Neural progenitor cell (in vitro differentiated cells): Measurements from ENCODE around the gene R3HDM2. TPM values are rescaled to one million over a fixed set of nuclear protein-coding genes. Genes with fewer than 3 reads are reported as not detected.
"Not testable (repeated sequence)": the region's sequence is repeated elsewhere in the genome, so short reads cannot be mapped to it uniquely, and the experiment has no call there.

Experiments used
- DNase-seq: peaks from one replicate; pipeline ENCODE4 v3.0.0-alpha.2; 2016; ENCODE audit warnings: low spot score
- H2AFZ ChIP-seq: fragments of 200-600 bp; sonication (generic); replicated peaks from 2 replicates; pipeline ENCODE4 v1.6.1; 2016; ENCODE audit warnings: antibody characterized with exemption
- H3F3A ChIP-seq: fragments of 200-600 bp; sonication (generic); 2 replicates; pipeline ENCODE4 v1.6.1; 2016; ENCODE audit warnings: antibody characterized with exemption, low read depth
- H3K27ac ChIP-seq: fragments of 200-600 bp; sonication (generic); 2 replicates; pipeline ENCODE4 v1.5.1; 2016; ENCODE audit warnings: mild to moderate bottlenecking
- H3K27me3 ChIP-seq: fragments of 200-600 bp; sonication (generic); 2 replicates; pipeline ENCODE4 v1.6.1; 2016; ENCODE audit warnings: mild to moderate bottlenecking, moderate library complexity
- H3K36me3 ChIP-seq: fragments of 200-600 bp; sonication (generic); 2 replicates; pipeline ENCODE4 v1.5.1; 2016
- H3K4me1 ChIP-seq: fragments of 200-600 bp; sonication (generic); 2 replicates; pipeline ENCODE4 v1.6.1; 2016; ENCODE audit warnings: mixed run types
- H3K4me2 ChIP-seq: fragments of 200-600 bp; sonication (generic); 2 replicates; pipeline ENCODE4 v1.6.1; 2016
- H3K4me3 ChIP-seq: fragments of 200-600 bp; sonication (generic); 2 replicates; pipeline ENCODE4 v1.5.1; 2016
- H3K79me2 ChIP-seq: fragments of 200-600 bp; sonication (generic); 2 replicates; pipeline ENCODE4 v1.6.1; 2016; ENCODE audit warnings: low read depth
- H3K9ac ChIP-seq: fragments of 200-600 bp; sonication (generic); 2 replicates; pipeline ENCODE4 v1.6.1; 2016
- H3K9me3 ChIP-seq: fragments of 200-600 bp; sonication (generic); 2 replicates; pipeline ENCODE4 v1.5.1; 2016; ENCODE audit warnings: low read depth
- H4K20me1 ChIP-seq: fragments of 200-600 bp; sonication (generic); 2 replicates; pipeline ENCODE4 v1.6.1; 2016; ENCODE audit warnings: low read depth
- H3K27ac Mint-ChIP-seq: 3 replicates; pipeline ENCODE4 v1.8.0; 2021; ENCODE audit warnings: mixed read lengths
- H3K27me3 Mint-ChIP-seq: 2 replicates; pipeline ENCODE4 v1.8.0; 2022; ENCODE audit warnings: low read depth, mild to moderate bottlenecking, inconsistent platforms, moderate library complexity, mixed read lengths; ENCODE audit not compliant: insufficient read depth
- H3K36me3 Mint-ChIP-seq: 3 replicates; pipeline ENCODE4 v1.8.0; 2021; ENCODE audit warnings: mixed read lengths
- H3K4me1 Mint-ChIP-seq: 3 replicates; pipeline ENCODE4 v1.8.0; 2021; ENCODE audit warnings: mixed read lengths
- H3K4me3 Mint-ChIP-seq: 3 replicates; pipeline ENCODE4 v1.8.0; 2021; ENCODE audit warnings: mild to moderate bottlenecking, moderate library complexity, mixed read lengths
- H3K9me3 Mint-ChIP-seq: 3 replicates; pipeline ENCODE4 v1.8.0; 2020; ENCODE audit warnings: mixed read lengths
- EZH2 ChIP-seq: fragments of 200-600 bp; sonication (generic); IDR thresholded peaks from 2 replicates; pipeline ENCODE4 v1.6.1; 2017; ENCODE audit warnings: antibody characterized with exemption, mild to moderate bottlenecking, moderate library complexity
- EZH2phosphoT487 ChIP-seq: fragments of 200-600 bp; sonication (generic); IDR thresholded peaks from 2 replicates; pipeline ENCODE4 v1.6.1; 2017; ENCODE audit warnings: antibody characterized with exemption
- total RNA-seq: library from RNA; depleted of rRNA; stranded (reverse); fragments of >200 nt; gene quantifications from 2 replicates; pipeline ENCODE4 v1.2.3, GENCODE V29; 2015; ENCODE audit warnings: low replicate concordance
- TF ChIP-seq, protein P1 (sequence below): fragments of 200-600 bp; sonication (generic); IDR thresholded peaks from 2 replicates; pipeline ENCODE4 v1.5.1; 2017; ENCODE audit warnings: antibody characterized with exemption, mild to moderate bottlenecking

The R3HDM2 gene
- total RNA-seq, 1 donor from 2014 or later: 40.0 TPM

- DNase-seq: no peak
- Mint-ChIP-seq H3K4me3 (no peak overlapping the region), H3K36me3 (peaks cover 16% of the 10 kb centered on the region), H3K27me3 (peaks cover 4% of the 10 kb centered on the region), H3K27ac (no peak overlapping the region), H3K4me1 (peaks cover 8% of the 10 kb centered on the region), H3K9me3 (no peaks in the 10 kb centered on the region)
- peaks cover 37% of the 10 kb centered on the region for H4K20me1 ChIP-seq
- TF ChIP-seq EZH2: no peak
- TF ChIP-seq, protein P1, sequence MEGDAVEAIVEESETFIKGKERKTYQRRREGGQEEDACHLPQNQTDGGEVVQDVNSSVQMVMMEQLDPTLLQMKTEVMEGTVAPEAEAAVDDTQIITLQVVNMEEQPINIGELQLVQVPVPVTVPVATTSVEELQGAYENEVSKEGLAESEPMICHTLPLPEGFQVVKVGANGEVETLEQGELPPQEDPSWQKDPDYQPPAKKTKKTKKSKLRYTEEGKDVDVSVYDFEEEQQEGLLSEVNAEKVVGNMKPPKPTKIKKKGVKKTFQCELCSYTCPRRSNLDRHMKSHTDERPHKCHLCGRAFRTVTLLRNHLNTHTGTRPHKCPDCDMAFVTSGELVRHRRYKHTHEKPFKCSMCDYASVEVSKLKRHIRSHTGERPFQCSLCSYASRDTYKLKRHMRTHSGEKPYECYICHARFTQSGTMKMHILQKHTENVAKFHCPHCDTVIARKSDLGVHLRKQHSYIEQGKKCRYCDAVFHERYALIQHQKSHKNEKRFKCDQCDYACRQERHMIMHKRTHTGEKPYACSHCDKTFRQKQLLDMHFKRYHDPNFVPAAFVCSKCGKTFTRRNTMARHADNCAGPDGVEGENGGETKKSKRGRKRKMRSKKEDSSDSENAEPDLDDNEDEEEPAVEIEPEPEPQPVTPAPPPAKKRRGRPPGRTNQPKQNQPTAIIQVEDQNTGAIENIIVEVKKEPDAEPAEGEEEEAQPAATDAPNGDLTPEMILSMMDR: no peak
- no peaks in the 10 kb centered on the region for H3K9me3 ChIP-seq
- no peaks in the 10 kb centered on the region for H3F3A ChIP-seq
- no peak overlapping the region for H3K4me3 ChIP-seq
- peaks cover 70% of the 10 kb centered on the region for H3K79me2 ChIP-seq
- H3K36me3 ChIP-seq: no peaks in the 10 kb centered on the region
- H3K27ac ChIP-seq: no peak overlapping the region
- no peak overlapping the region for H3K9ac ChIP-seq
- H2AFZ ChIP-seq: no peak overlapping the region
- no peaks in the 10 kb centered on the region for H3K27me3 ChIP-seq
- H3K4me2 ChIP-seq: no peak overlapping the region
- H3K4me1 ChIP-seq: peaks cover 7% of the 10 kb centered on the region
Observed at GRCh38 chr12:57416039-57416996, 14.5 kb downstream of the R3HDM2 start.

- Histone ChIP-seq H3K36me3 (no peaks in the 10 kb centered on the region), H3K4me3 (no peak overlapping the region), H3K27ac (no peak overlapping the region), H3K9me3 (no peaks in the 10 kb centered on the region), H3K4me2 (no peak overlapping the region), H3K27me3 (no peaks in the 10 kb centered on the region), H2AFZ (no peak overlapping the region), H3K4me1 (peaks cover 7% of the 10 kb centered on the region), H3K9ac (no peak overlapping the region), H3F3A (no peaks in the 10 kb centered on the region), H3K79me2 (peaks cover 60% of the 10 kb centered on the region), H4K20me1 (peaks cover 32% of the 10 kb centered on the region)
- Mint-ChIP-seq H3K27me3 (peaks cover 4% of the 10 kb centered on the region), H3K9me3 (no peaks in the 10 kb centered on the region), H3K27ac (no peak overlapping the region), H3K4me3 (no peak overlapping the region), H3K36me3 (peaks cover 16% of the 10 kb centered on the region), H3K4me1 (peaks cover 8% of the 10 kb centered on the region)
- TF ChIP-seq EZH2phosphoT487: no peak
- no peak for TF ChIP-seq EZH2
- TF ChIP-seq, protein P1: no peak
- DNase-seq: no peak
Observed at GRCh38 chr12:57415088-57415487, 15.8 kb downstream of the R3HDM2 start.

- DNase-seq, H3K27ac Mint-ChIP-seq, H3K4me3 ChIP-seq, H3K4me1 Mint-ChIP-seq, H3F3A ChIP-seq, H3K36me3 Mint-ChIP-seq, H3K27ac ChIP-seq, H2AFZ ChIP-seq, H3K9ac ChIP-seq, H3K27me3 Mint-ChIP-seq, H3K27me3 ChIP-seq, H3K4me3 Mint-ChIP-seq, H3K9me3 ChIP-seq, H3K4me1 ChIP-seq, H3K36me3 ChIP-seq, H3K9me3 Mint-ChIP-seq, H3K4me2 ChIP-seq: not testable (repeated sequence)
- Histone ChIP-seq H3K79me2 (peaks cover 66% of the 10 kb centered on the region), H4K20me1 (peaks cover 34% of the 10 kb centered on the region)
Observed at GRCh38 chr12:57414160-57414559, 16.7 kb downstream of the R3HDM2 start.

DNA sequence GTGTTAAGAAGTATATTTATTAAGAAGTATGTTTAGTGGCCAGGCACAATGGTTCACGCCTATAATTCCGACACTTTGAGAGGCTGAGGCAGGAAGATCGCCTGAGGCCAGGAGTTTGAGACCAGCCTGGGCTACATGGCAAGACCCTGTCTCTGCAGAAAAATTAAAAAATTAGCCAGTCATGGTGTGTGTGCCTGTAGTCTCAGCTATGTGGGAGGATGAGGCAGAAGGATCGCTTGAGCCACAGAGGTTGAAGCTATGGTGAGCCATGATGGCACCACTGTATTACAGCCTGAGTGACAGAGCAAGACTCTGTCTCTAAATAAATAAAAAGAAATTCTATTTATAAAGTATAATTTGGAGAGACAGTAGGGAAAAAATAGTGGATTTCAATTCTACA lies 20.3 kb downstream of the R3HDM2 start:
- TF ChIP-seq, protein P1: no peak
- TF ChIP-seq EZH2: no peak
- TF ChIP-seq EZH2phosphoT487: no peak
- peaks cover 11% of the 10 kb centered on the region for H3K36me3 Mint-ChIP-seq
- H3K4me3 ChIP-seq: no peak overlapping the region
- H3K27ac Mint-ChIP-seq: no peak overlapping the region
- no peaks in the 10 kb centered on the region for H3K27me3 ChIP-seq
- no peak overlapping the region for H3K27ac ChIP-seq
- H3K4me1 Mint-ChIP-seq: peaks cover 6% of the 10 kb centered on the region
- no peak overlapping the region for H3K4me3 Mint-ChIP-seq
- no peak overlapping the region for H2AFZ ChIP-seq
- no peaks in the 10 kb centered on the region for H3K9me3 Mint-ChIP-seq
- no peaks in the 10 kb centered on the region for H3K9me3 ChIP-seq
- no peak for DNase-seq
- no peak overlapping the region for H3K4me2 ChIP-seq
- H3K27me3 Mint-ChIP-seq: peaks cover 4% of the 10 kb centered on the region
- H3F3A ChIP-seq: no peaks in the 10 kb centered on the region
- peaks cover 62% of the 10 kb centered on the region for H3K79me2 ChIP-seq
- peaks cover 7% of the 10 kb centered on the region for H3K4me1 ChIP-seq
- no peak overlapping the region for H3K9ac ChIP-seq
- peaks cover 3% of the 10 kb centered on the region for H3K36me3 ChIP-seq
- H4K20me1 ChIP-seq: peaks cover 21% of the 10 kb centered on the region
